GM12864 (cell line): Measurements from ENCODE around the gene KASH5.
"Not testable (repeated sequence)": the region's sequence is repeated elsewhere in the genome, so short reads cannot be mapped to it uniquely, and the experiment has no call there.

Experiments
- DNase-seq: peaks from one replicate; pipeline ENCODE4 v3.0.0-alpha.2; 2011; ENCODE audit warnings: low read depth
- H3K4me3 ChIP-seq: 2 replicates; pipeline ENCODE4 v1.5.1; 2011; ENCODE audit warnings: mild to moderate bottlenecking, low read depth, low read length, control low read depth
- TF ChIP-seq, protein P1 (sequence below): IDR thresholded peaks from 2 replicates; pipeline ENCODE4 v1.5.1; 2011; ENCODE audit warnings: low read depth, mild to moderate bottlenecking, moderate library complexity, low read length, control low read depth, inconsistent platforms; ENCODE audit errors: missing control alignments

The KASH5 gene

GRCh38 chr19:49362929-49363267, 25.2 kb upstream of the KASH5 start:
- H3K4me3 ChIP-seq = no peak overlapping the region
- no peak for DNase-seq
- TF ChIP-seq, protein P1, sequence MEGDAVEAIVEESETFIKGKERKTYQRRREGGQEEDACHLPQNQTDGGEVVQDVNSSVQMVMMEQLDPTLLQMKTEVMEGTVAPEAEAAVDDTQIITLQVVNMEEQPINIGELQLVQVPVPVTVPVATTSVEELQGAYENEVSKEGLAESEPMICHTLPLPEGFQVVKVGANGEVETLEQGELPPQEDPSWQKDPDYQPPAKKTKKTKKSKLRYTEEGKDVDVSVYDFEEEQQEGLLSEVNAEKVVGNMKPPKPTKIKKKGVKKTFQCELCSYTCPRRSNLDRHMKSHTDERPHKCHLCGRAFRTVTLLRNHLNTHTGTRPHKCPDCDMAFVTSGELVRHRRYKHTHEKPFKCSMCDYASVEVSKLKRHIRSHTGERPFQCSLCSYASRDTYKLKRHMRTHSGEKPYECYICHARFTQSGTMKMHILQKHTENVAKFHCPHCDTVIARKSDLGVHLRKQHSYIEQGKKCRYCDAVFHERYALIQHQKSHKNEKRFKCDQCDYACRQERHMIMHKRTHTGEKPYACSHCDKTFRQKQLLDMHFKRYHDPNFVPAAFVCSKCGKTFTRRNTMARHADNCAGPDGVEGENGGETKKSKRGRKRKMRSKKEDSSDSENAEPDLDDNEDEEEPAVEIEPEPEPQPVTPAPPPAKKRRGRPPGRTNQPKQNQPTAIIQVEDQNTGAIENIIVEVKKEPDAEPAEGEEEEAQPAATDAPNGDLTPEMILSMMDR = no peak

- H3K4me3 ChIP-seq = 0 out of 2 replicates have a peak within 1 kb of the TSS, but pooled peaks have one; percentile 6
- TF ChIP-seq, protein P1 = no peak
- DNase-seq = peak; percentile 68
These were observed 24.6 kb upstream of the KASH5 start, which contains the start of gene DKKL1 for GRCh38 chr19:49363268-49364082. DKKL1 (plus strand) TSS chr19:49363877; CDS start chr19:49363999, 122 bp downstream.

DNA sequence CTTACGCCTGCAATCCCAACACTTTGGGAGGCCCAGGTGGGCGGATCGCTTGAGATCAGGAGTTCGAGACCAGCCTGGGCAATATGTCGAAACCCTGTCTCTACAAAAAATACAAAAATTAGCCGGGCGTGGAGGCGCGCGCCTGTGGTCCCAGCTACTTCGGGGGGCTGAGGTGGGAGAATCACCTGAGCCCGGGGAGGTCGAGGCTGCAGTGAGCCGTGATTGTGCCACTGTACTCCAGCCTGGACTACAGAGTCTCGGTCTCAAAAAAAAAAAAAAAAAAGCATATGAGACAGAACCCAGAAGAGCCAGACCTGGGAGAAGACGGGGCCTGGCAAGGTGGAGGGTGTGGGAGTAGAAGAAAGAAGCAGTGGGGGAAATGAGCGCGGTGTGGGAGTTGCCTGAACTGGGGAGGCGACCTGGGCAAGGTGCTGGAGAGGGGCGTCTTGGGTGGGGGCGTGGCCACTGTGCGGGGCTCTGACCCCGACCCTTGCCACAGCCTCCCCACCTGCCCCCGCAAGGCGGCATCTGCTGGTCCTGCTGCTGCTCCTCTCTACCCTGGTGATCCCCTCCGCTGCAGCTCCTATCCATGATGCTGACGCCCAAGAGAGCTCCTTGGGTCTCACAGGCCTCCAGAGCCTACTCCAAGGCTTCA, 23.8 kb upstream of the KASH5 start:
- no peak overlapping the region for H3K4me3 ChIP-seq
- TF ChIP-seq, protein P1 = no peak
- no peak for DNase-seq

DNA sequence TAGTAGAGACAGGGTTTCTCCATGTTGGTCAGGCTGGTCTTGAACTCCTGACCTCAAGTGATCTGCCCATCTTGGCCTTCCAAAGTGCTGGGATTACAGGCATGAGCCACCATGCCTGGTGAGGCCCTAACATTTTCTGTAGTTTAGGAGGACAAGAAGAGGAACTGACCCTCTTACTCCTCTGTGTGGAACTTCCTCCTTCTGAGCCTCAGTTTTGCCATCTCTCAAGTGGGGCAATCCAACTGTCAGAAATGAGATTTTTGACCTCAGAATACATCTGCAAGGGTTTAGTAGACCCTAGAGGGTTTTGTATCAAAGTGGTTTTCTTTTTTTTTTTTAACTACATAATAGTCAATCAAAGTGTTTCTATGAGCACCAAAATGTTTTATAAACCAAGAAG, 21.9 kb upstream of the KASH5 start:
- DNase-seq = no peak
- H3K4me3 ChIP-seq = no peak overlapping the region
- TF ChIP-seq, protein P1 = no peak

GRCh38 chr19:49368711-49369358, 19.2 kb upstream of the KASH5 start:
- TF ChIP-seq, protein P1 = no peak
- no peak overlapping the region for H3K4me3 ChIP-seq
- no peak for DNase-seq

- TF ChIP-seq, protein P1 = no peak
- no peak overlapping the region for H3K4me3 ChIP-seq
- DNase-seq = no peak
These were observed 16.9 kb upstream of the KASH5 start for GRCh38 chr19:49371184-49371583.

- DNase-seq = not testable (repeated sequence)
These were observed 14.9 kb upstream of the KASH5 start for GRCh38 chr19:49373174-49373573.

More at GRCh38 chr19:49373174-49373573, 14.9 kb upstream of the KASH5 start:
- not testable (repeated sequence) for H3K4me3 ChIP-seq
